Neuronal stem cell (in vitro differentiated cells): ENCODE measurements around the gene DPY19L3.

ENCODE experiments used
- DNase-seq: peaks from one replicate; pipeline ENCODE4 v3.0.0-alpha.2; 2013; ENCODE audit warnings: low spot score
- H2AFZ ChIP-seq: one replicate; pipeline ENCODE4 v1.6.1; 2013; ENCODE audit warnings: mild to moderate bottlenecking, low read length, inconsistent platforms
- H2AK5ac ChIP-seq: 2 replicates; pipeline ENCODE4 v1.6.1; 2013; ENCODE audit warnings: low read depth, mild to moderate bottlenecking, inconsistent platforms, low read length, moderate library complexity, mixed read lengths
- H2BK120ac ChIP-seq: 2 replicates; pipeline ENCODE4 v1.6.1; 2013; ENCODE audit warnings: low read depth, mild to moderate bottlenecking, inconsistent platforms, low read length, moderate library complexity, mixed read lengths
- H2BK12ac ChIP-seq: one replicate; pipeline ENCODE4 v1.6.1; 2013; ENCODE audit warnings: low read length, inconsistent platforms
- H2BK15ac ChIP-seq: 2 replicates; pipeline ENCODE4 v1.6.1; 2013; ENCODE audit warnings: mild to moderate bottlenecking, low read length, inconsistent platforms, mixed read lengths
- H2BK5ac ChIP-seq: one replicate; pipeline ENCODE4 v1.6.1; 2013; ENCODE audit warnings: inconsistent platforms, mild to moderate bottlenecking, low read length, moderate library complexity
- H3K14ac ChIP-seq: one replicate; pipeline ENCODE4 v1.6.1; 2013; ENCODE audit warnings: low read length, inconsistent platforms
- H3K18ac ChIP-seq: 2 replicates; pipeline ENCODE4 v1.6.1; 2013; ENCODE audit warnings: low read length, inconsistent platforms
- H3K23ac ChIP-seq: 2 replicates; pipeline ENCODE4 v1.6.1; 2013; ENCODE audit warnings: low read depth, mild to moderate bottlenecking, mixed read lengths, low read length, inconsistent platforms; ENCODE audit not compliant: poor library complexity
- H3K27ac ChIP-seq: replicated peaks from 3 replicates; pipeline ENCODE4 v1.5.1; 2013; ENCODE audit warnings: low read length, inconsistent platforms
- H3K27me3 ChIP-seq, 3 experiments: 2 replicates each; pipeline ENCODE4 v1.6.1; 2013; ENCODE audit warnings: low read length in 3 of 3, mild to moderate bottlenecking in 2 of 3, inconsistent platforms in 1 of 3, low read depth in 1 of 3, mixed read lengths in 1 of 3, moderate library complexity in 1 of 3; ENCODE audit not compliant: control insufficient read depth in 3 of 3, insufficient read depth in 3 of 3
- H3K36me3 ChIP-seq, 2 donors: replicated peaks in 1 of 2; 2 replicates each; pipeline ENCODE4 v1.6.1; 2013; ENCODE audit warnings: low read length in 2 of 2; ENCODE audit not compliant: control insufficient read depth in 2 of 2, insufficient read depth in 2 of 2
- H3K4ac ChIP-seq: 2 replicates; pipeline ENCODE4 v1.6.1; 2013; ENCODE audit warnings: inconsistent platforms, mild to moderate bottlenecking, low read length, moderate library complexity
- H3K4me1 ChIP-seq, 2 donors: 1 replicate in 1 of 2; 2 replicates in 1 of 2; pipeline ENCODE4 v1.6.1; 2013; ENCODE audit warnings: low read length in 2 of 2, low read depth in 1 of 2; ENCODE audit not compliant: control insufficient read depth in 2 of 2, insufficient read depth in 1 of 2
- H3K4me2 ChIP-seq: one replicate; pipeline ENCODE4 v1.6.1; 2013; ENCODE audit warnings: mild to moderate bottlenecking, low read length, inconsistent platforms; ENCODE audit not compliant: insufficient read depth, poor library complexity, severe bottlenecking
- H3K4me3 ChIP-seq, 2 donors: 2 replicates each; pipeline ENCODE4 v1.5.1; 2013; ENCODE audit warnings: low read length in 2 of 2, mild to moderate bottlenecking in 2 of 2, inconsistent platforms in 1 of 2, moderate library complexity in 1 of 2
- H3K79me1 ChIP-seq: one replicate; pipeline ENCODE4 v1.6.1; 2013; ENCODE audit warnings: low read depth, mild to moderate bottlenecking, inconsistent platforms, low read length, moderate library complexity
- H3K9ac ChIP-seq: one replicate; pipeline ENCODE4 v1.6.1; 2013; ENCODE audit warnings: mild to moderate bottlenecking, low read depth, low read length, inconsistent platforms; ENCODE audit not compliant: poor library complexity
- H3K9me3 ChIP-seq, 2 donors: replicated peaks in 1 of 2; 2 replicates each; pipeline versions ENCODE3 to v1.6.1; 2013; ENCODE audit warnings: low read length in 2 of 2, mild to moderate bottlenecking in 2 of 2, inconsistent platforms in 1 of 2, low read depth in 1 of 2, mixed read lengths in 1 of 2, moderate library complexity in 1 of 2; ENCODE audit not compliant: control insufficient read depth in 2 of 2, insufficient read depth in 1 of 2
- H4K8ac ChIP-seq: one replicate; pipeline ENCODE4 v1.6.1; 2013; ENCODE audit warnings: low read depth, mild to moderate bottlenecking, inconsistent platforms, low read length, moderate library complexity
- H4K91ac ChIP-seq: one replicate; pipeline ENCODE4 v1.6.1; 2013; ENCODE audit warnings: low read length, low read depth, mild to moderate bottlenecking, inconsistent platforms; ENCODE audit not compliant: poor library complexity
- WGBS, 2 donors: extraction: QIAGEN DNeasy Blood & Tissue Kit; methylation state at CpG; one replicate each; pipeline ENCODE4 v1.1.7; 2013; ENCODE audit warnings: missing lambda C conversion rate in 2 of 2, mixed read lengths in 1 of 2; ENCODE audit not compliant: insufficient read length in 2 of 2, insufficient replicate concordance in 1 of 2; ENCODE audit errors: extremely low coverage in 2 of 2; 5-methylcytosine and 5-hydroxymethylcytosine counted together

DPY19L3 gene

GRCh38 chr19:32416749-32417456 lies 11.3 kb downstream of the DPY19L3 start:
- Histone ChIP-seq H3K27ac (no peak overlapping the region), H2AFZ (no peak overlapping the region), H3K14ac (no peak overlapping the region), H3K23ac (no peak overlapping the region), H2BK12ac (no peak overlapping the region), H3K36me3 (peaks cover 18 to 88% of the 10 kb centered on the region in 2 donors), H2BK5ac (no peak overlapping the region), H3K4me2 (no peak overlapping the region), H3K4me3 (no peak overlapping the region), H2BK15ac (no peak overlapping the region), H4K8ac (no peak overlapping the region), H3K9ac (no peak overlapping the region), H4K91ac (no peak overlapping the region), H3K79me1 (no peaks in the 10 kb centered on the region), H3K9me3 (no peaks in the 10 kb centered on the region), H2BK120ac (no peak overlapping the region), H3K18ac (no peak overlapping the region), H3K27me3 (no peaks in the 10 kb centered on the region), H2AK5ac (no peak overlapping the region), H3K4ac (no peak overlapping the region), H3K4me1 (no peaks in the 10 kb centered on the region)
- no CpG with 5 or more reads among the region's 8 CpGs for WGBS, 2 donors
- DNase-seq: no peak

GRCh38 chr19:32418155-32418554 lies 12.6 kb downstream of the DPY19L3 start:
- H2AK5ac ChIP-seq: no peak overlapping the region
- no peak overlapping the region for H2AFZ ChIP-seq
- H3K4me2 ChIP-seq: no peak overlapping the region
- no peak overlapping the region for H2BK15ac ChIP-seq
- H3K9ac ChIP-seq: no peak overlapping the region
- H4K91ac ChIP-seq: no peak overlapping the region
- H3K18ac ChIP-seq: no peak overlapping the region
- H3K9me3 ChIP-seq: no peaks in the 10 kb centered on the region
- DNase-seq: no peak
- H3K4me3 ChIP-seq: no peak overlapping the region
- no peak overlapping the region for H2BK5ac ChIP-seq
- no peak overlapping the region for H2BK12ac ChIP-seq
- H3K23ac ChIP-seq: no peak overlapping the region
- H4K8ac ChIP-seq: no peak overlapping the region
- no CpG with 5 or more reads among the region's 3 CpGs for WGBS, 2 donors
- H3K14ac ChIP-seq: no peak overlapping the region
- H3K79me1 ChIP-seq: no peaks in the 10 kb centered on the region
- peaks cover 17 to 88% of the 10 kb centered on the region in 2 donors for H3K36me3 ChIP-seq
- H3K4ac ChIP-seq: no peak overlapping the region
- H3K4me1 ChIP-seq: no peaks in the 10 kb centered on the region
- H2BK120ac ChIP-seq: no peak overlapping the region
- H3K27ac ChIP-seq: no peak overlapping the region
- no peaks in the 10 kb centered on the region for H3K27me3 ChIP-seq

- Histone ChIP-seq H3K9me3 (no peaks in the 10 kb centered on the region), H2BK12ac (no peak overlapping the region), H2BK15ac (no peak overlapping the region), H3K4me1 (no peaks in the 10 kb centered on the region), H2AK5ac (no peak overlapping the region), H3K79me1 (no peaks in the 10 kb centered on the region), H3K18ac (no peak overlapping the region), H4K8ac (no peak overlapping the region), H2BK120ac (no peak overlapping the region), H4K91ac (no peak overlapping the region), H2BK5ac (no peak overlapping the region), H3K9ac (no peak overlapping the region), H3K27ac (no peak overlapping the region), H3K4me2 (no peak overlapping the region), H3K14ac (no peak overlapping the region), H3K36me3 (peaks cover 5 to 88% of the 10 kb centered on the region in 2 donors), H3K4me3 (no peak overlapping the region), H3K27me3 (no peaks in the 10 kb centered on the region), H3K23ac (no peak overlapping the region), H3K4ac (no peak overlapping the region), H2AFZ (no peak overlapping the region)
- no peak for DNase-seq
- WGBS, 2 donors: no CpG with 5 or more reads among the region's 7 CpGs
These were observed 16.2 kb downstream of the DPY19L3 start for GRCh38 chr19:32421589-32422361.

- Histone ChIP-seq H4K8ac (no peak overlapping the region), H2BK120ac (no peak overlapping the region), H2AK5ac (no peak overlapping the region), H4K91ac (no peak overlapping the region), H2BK5ac (no peak overlapping the region), H2AFZ (no peak overlapping the region), H3K79me1 (no peaks in the 10 kb centered on the region), H2BK12ac (no peak overlapping the region), H3K4me1 (no peaks in the 10 kb centered on the region), H3K36me3 (peaks cover 5 to 89% of the 10 kb centered on the region in 2 donors), H2BK15ac (no peak overlapping the region), H3K23ac (no peak overlapping the region), H3K9me3 (no peaks in the 10 kb centered on the region), H3K4ac (no peak overlapping the region), H3K4me2 (no peak overlapping the region), H3K9ac (no peak overlapping the region), H3K14ac (no peak overlapping the region), H3K18ac (no peak overlapping the region), H3K4me3 (no peak overlapping the region), H3K27me3 (no peaks in the 10 kb centered on the region), H3K27ac (no peak overlapping the region)
- WGBS, 2 donors: no CpG with 5 or more reads among the region's 3 CpGs
- no peak for DNase-seq
These were observed 16.9 kb downstream of the DPY19L3 start for GRCh38 chr19:32422435-32422834.
